ENCODE measurements around the gene OR4A16. TPM values are rescaled to one million over a fixed set of nuclear protein-coding genes. Genes with fewer than 3 reads are reported as not detected.

Gene OR4A16, protein sequence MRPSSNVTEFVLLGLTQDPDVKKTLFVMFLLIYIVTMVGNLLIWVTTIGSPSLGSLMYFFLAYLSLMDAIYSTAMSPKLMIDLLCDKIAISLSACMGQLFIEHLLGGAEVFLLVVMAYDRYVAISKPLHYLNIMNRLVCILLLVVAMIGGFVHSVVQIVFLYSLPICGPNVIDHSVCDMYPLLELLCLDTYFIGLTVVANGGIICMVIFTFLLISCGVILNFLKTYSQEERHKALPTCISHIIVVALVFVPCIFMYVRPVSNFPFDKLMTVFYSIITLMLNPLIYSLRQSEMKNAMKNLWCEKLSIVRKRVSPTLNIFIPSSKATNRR
- total RNA-seq, result not detected

DNA sequence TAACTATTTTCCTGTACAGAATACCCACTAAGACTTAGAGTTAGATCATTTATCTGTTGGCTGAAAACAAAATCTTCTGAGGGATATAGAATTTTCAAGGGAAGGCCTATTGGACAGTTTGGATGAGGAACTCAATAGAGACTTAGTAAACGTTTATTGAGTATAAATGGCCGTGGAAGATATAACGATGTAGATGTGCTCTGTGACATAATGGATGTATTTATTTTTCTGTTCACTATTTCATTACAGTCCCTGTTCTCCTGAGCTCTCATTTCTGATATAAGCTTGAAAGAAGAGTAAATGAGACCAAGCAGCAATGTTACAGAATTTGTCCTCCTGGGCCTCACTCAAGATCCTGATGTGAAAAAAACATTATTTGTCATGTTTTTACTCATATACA, at the start of gene OR4A16:
OR4A16 (plus strand) TSS at position 301 of the 400 bp plus-strand sequence; CDS start at position 301, 0 bp downstream.
- Histone ChIP-seq H3K27ac (no peak within 1 kb of the TSS), H3K4me3 (no peak within 1 kb of the TSS), H3K36me3 (no peaks in the 10 kb centered on the region), H3K27me3 (no peaks in the 10 kb centered on the region), H3K4me1 (no peaks in the 10 kb centered on the region), H3K9me3 (peaks cover 0 to 8% of the 10 kb centered on the region in 2 donors)
- TF ChIP-seq POLR2A (IDR thresholded peaks at IDR 0.05), result no peak
- TF ChIP-seq POLR2AphosphoS5 (IDR thresholded peaks at IDR 0.05), result no peak
- TF ChIP-seq, protein P1, sequence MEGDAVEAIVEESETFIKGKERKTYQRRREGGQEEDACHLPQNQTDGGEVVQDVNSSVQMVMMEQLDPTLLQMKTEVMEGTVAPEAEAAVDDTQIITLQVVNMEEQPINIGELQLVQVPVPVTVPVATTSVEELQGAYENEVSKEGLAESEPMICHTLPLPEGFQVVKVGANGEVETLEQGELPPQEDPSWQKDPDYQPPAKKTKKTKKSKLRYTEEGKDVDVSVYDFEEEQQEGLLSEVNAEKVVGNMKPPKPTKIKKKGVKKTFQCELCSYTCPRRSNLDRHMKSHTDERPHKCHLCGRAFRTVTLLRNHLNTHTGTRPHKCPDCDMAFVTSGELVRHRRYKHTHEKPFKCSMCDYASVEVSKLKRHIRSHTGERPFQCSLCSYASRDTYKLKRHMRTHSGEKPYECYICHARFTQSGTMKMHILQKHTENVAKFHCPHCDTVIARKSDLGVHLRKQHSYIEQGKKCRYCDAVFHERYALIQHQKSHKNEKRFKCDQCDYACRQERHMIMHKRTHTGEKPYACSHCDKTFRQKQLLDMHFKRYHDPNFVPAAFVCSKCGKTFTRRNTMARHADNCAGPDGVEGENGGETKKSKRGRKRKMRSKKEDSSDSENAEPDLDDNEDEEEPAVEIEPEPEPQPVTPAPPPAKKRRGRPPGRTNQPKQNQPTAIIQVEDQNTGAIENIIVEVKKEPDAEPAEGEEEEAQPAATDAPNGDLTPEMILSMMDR (IDR thresholded peaks at IDR 0.05), result no peak
- no peak for DNase-seq (ENCODE audit: low spot score in 2 of 2)
- intact Hi-C loops (cut with DNase I; ENCODE audit: low total_unique reads), result no loop called here

DNA sequence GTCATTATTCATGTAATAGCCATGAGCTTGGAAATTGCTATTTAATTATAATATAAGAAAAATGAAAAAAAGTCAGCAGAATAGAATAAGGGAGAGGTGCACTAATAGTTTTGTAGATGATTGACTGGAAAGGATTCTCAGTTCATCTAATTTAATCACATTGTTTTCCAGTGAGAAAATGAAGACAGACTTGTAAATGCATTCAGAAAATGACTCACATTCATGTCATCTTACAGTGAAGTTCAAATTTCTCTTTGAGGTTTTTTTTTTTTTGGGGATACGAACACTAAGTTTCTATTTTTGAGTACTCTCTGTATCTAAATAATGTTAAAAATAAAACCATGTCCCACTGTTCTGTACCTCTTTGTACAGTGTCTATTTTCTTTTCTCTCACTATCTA, 18.5 kb upstream of the OR4A16 start:
- intact Hi-C loops (cut with DNase I; ENCODE audit: low total_unique reads), result no loop called here
- no peak for DNase-seq (ENCODE audit: low spot score in 2 of 2)
- TF ChIP-seq POLR2A (IDR thresholded peaks at IDR 0.05) (no peak), POLR2AphosphoS5 (IDR thresholded peaks at IDR 0.05) (no peak)
- TF ChIP-seq, protein P1 (IDR thresholded peaks at IDR 0.05), result no peak

DNA sequence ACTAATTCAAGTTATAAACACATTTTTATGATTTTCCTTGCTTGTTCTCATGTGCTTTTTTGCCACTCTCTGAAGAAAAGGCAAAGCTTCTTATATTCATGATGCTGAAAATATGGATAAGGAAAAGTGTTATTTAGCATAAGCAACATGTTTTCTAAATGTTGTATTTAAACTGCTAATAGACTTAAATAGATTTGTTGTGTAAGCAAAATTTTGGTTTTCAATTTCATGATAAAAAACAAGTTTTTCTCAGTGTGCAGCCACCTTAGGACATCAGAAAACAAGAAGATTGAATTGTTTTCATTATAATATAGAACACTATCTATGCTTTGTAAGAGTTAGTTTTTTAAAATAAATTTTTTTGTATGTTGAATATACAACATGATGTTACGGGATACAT, 2.3 kb downstream of the OR4A16 start:
- intact Hi-C loops (cut with DNase I; ENCODE audit: low total_unique reads), result no loop called here
- H3K4me3 ChIP-seq, result no peak overlapping the region

More for the DNA sequence above, 18.5 kb upstream of the OR4A16 start:
- Histone ChIP-seq H3K9me3 (no peaks in the 10 kb centered on the region), H3K27ac (no peak overlapping the region), H3K4me3 (no peak overlapping the region), H3K27me3 (no peaks in the 10 kb centered on the region), H3K4me1 (no peaks in the 10 kb centered on the region), H3K36me3 (no peaks in the 10 kb centered on the region)

DNA sequence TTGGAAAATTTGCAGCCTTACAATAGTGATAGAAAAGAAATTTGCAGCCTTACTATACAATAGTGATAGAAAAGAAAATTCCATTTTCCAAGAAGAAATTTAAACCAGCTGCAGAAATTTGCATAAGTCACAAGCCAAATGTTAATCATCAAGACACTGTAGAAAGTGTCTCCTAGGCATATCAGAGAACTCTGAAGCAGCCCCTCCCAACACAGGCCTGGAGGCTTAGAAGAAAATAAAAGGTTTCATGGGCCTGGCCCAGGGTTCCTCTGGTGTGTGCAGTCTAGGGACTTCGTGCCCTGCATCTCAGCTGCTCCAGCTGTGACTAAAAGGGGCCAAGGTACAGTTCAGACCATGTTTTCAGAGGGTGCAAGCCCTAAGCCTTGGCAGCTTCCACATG, 6.0 kb downstream of the OR4A16 start:
- no peak for DNase-seq (ENCODE audit: low spot score in 2 of 2)
- intact Hi-C loops (cut with DNase I; ENCODE audit: low total_unique reads), result no loop called here
- H3K9me3 ChIP-seq, result peaks cover 4 to 8% of the 10 kb centered on the region in 2 donors
- no peaks in the 10 kb centered on the region for H3K4me1 ChIP-seq
- H3K27ac ChIP-seq, result no peak overlapping the region
- H3K4me3 ChIP-seq, result no peak overlapping the region
- no peak for TF ChIP-seq POLR2A (IDR thresholded peaks at IDR 0.05)
- TF ChIP-seq, protein P1 (IDR thresholded peaks at IDR 0.05), result no peak
- TF ChIP-seq POLR2AphosphoS5 (IDR thresholded peaks at IDR 0.05), result no peak
- H3K27me3 ChIP-seq, result no peaks in the 10 kb centered on the region
- no peaks in the 10 kb centered on the region for H3K36me3 ChIP-seq

More for the DNA sequence above, 2.3 kb downstream of the OR4A16 start:
- H3K4me1 ChIP-seq, result no peaks in the 10 kb centered on the region
- H3K27ac ChIP-seq, result no peak overlapping the region
- H3K9me3 ChIP-seq, result peaks cover 4 to 8% of the 10 kb centered on the region in 2 donors
- H3K36me3 ChIP-seq, result no peaks in the 10 kb centered on the region
- H3K27me3 ChIP-seq, result no peaks in the 10 kb centered on the region
- no peak for DNase-seq (ENCODE audit: low spot score in 2 of 2)
- no peak for TF ChIP-seq POLR2AphosphoS5 (IDR thresholded peaks at IDR 0.05)
- TF ChIP-seq, protein P1 (IDR thresholded peaks at IDR 0.05), result no peak
- no peak for TF ChIP-seq POLR2A (IDR thresholded peaks at IDR 0.05)

DNA sequence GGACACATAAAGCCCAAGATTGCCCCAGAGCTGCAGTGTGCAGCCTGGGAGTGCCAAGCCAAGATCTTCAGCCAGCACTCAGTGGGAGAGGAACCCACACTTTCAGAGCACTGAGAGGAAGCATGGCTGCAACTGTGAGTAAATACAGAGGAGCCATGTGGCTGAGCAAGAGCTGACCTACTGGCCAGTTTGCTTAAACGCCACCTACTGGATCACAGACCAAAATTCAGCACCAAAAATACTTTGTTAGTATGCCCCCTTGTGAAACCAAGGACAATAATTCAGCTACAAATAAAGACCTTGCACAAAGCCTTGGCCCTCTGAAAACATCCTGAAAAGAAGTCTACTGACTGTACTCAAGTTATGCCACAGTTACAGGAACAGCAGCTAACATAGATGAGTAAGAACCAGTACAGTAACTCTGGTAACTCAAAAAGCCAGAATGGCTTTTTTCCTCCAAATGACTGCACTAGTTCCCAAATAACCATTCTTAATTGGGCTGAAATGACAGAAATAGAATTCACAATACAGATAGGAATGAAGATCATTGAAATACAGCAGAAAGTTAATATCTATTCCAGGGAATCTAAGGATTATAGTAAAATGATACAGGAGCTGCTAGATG, 14.7 kb downstream of the OR4A16 start:
- Histone ChIP-seq H3K4me3 (no peak overlapping the region), H3K27ac (no peak overlapping the region), H3K4me1 (no peaks in the 10 kb centered on the region), H3K9me3 (peaks cover 0 to 6% of the 10 kb centered on the region in 2 donors), H3K36me3 (no peaks in the 10 kb centered on the region), H3K27me3 (no peaks in the 10 kb centered on the region)
- TF ChIP-seq POLR2AphosphoS5 (IDR thresholded peaks at IDR 0.05), result no peak
- TF ChIP-seq POLR2A (IDR thresholded peaks at IDR 0.05), result no peak
- TF ChIP-seq, protein P1 (IDR thresholded peaks at IDR 0.05), result no peak
- intact Hi-C loops (cut with DNase I; ENCODE audit: low total_unique reads), result no loop called here
- no peak for DNase-seq (ENCODE audit: low spot score in 2 of 2)
